Posterior vena cava (tissue), 2 donors: ENCODE data around the gene PHC1. TPM values are rescaled to one million over a fixed set of nuclear protein-coding genes. Genes with fewer than 3 reads are reported as not detected.
"Not testable (repeated sequence)": the region's sequence is repeated elsewhere in the genome, so short reads cannot be mapped to it uniquely, and the experiment has no call there.

Source experiments
- DNase-seq: peaks from one replicate; pipeline ENCODE4 v3.0.0-alpha.2; 2020; ENCODE audit warnings: low spot score
- intact Hi-C, 2 donors: fragments of 100-400 bp; cut with DNase I; formaldehyde crosslinking; loops; one replicate each; pipeline versions ENCODE4 v1.14.1 to v1.14.2; 2022 to 2023
- long read RNA-seq, 2 donors: library from polyadenylated mRNA; unstranded; transcript quantifications; one replicate each; pipeline ENCODE4 v2.0.0, GENCODE V29; 2020 to 2021
- total RNA-seq, 2 donors: library from RNA; stranded (reverse); fragmentation: NEBNext Ultra II Directional; extraction: Animal tissue kit (Norgen Biotek cat#: 25700); gene quantifications; one replicate each; pipeline ENCODE4 v1.2.1, GENCODE V29; 2021
- donor health status: DM: yes; HTN: yes; CAD: no.
- donor health status: DM: yes; HTN: yes; CAD: no.

Gene PHC1
- total RNA-seq: 10 to 100 TPM; 31.1 to 36.6 TPM
- long read RNA-seq, donor 1, partial matches to known transcripts: 3 of 7 reads
- long read RNA-seq, donor 1, other reads (novel, unspliced or antisense): 2 of 7 reads
- long read RNA-seq, donor 2, partial matches to known transcripts: 6 of 7 reads
- long read RNA-seq, donor 2, other reads (novel, unspliced or antisense): 1 of 7 reads

DNA sequence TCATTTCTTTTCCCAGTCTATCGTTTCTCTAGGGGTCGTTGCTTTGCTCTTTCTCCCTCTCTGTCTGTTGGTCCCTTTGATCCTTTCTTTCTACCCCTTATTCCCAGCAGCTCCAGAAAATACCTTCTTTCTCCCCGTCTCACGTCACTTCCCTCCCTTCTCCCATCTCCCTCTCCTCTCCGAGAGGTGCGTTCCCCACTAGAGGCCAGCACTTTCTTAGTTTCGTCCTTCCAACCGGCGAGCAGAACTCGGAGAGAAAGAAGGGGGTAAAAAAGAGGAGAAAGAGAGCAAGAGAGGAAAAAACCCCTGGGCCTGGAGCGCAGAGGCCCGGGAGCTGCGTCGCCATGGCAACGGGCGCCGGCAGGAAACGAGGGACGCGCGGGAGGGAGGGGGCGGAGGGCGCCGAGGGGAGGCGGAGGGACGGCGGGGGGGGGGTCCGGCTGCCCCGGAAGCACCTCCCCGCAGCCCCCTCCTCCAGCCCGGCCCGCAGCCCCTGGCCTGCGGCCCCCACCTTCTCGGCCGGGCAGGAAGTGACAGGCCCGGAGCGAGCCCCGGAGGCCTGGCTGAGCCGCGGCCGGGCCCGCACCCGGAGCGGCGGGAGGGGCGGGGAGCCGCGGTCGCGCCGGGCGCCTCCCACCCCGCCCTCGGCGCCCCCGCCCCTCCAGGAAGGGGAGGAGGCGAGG lies at the start of gene PHC1:
PHC1 (plus strand) TSS at position 477 of the 683 bp plus-strand sequence. CDS start 3,169 bp downstream, outside the sequence.
- intact Hi-C loops: not testable (repeated sequence)
- DNase-seq: peak; percentile 92

DNA sequence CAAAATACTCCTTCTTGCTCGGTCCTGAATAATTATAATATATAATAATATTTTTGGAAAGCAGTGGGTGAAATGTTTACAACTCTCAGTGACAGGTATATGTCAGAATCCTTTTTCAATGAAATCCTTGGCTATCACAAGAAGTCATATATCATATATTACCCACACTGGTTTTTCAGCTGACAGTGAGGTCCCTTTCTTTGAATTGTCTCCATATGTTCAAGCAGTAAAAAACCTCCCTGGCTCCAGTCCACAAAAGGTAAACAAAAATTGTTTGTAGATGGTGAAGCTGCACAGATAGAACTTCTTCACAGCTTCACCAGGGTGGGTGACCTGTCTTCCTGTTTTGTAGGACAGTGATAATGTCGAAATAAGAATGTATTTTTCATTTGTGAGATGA lies 47.9 kb upstream of the PHC1 start:
- no peak for DNase-seq
- intact Hi-C loops: no loop called here

DNA sequence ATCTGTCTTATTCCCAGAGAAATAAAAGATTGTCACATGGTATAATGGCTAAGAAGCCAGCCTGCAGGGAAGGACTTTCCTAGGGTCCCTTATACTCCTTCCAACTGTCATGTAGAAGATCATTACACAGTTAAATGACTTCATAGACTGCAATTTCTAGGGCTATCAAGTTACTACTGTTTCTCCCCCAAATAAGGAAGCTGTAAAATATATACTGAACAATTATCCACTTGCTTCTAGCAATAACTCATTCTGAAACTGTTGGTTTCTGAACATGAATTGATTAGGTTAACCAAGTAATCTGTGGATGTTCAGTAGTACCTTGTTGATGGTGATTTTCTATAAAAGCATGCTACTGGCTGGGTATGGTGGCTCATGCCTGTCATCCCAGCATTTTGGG lies 47.3 kb upstream of the PHC1 start:
- DNase-seq: no peak
- intact Hi-C loops: no loop called here

DNA sequence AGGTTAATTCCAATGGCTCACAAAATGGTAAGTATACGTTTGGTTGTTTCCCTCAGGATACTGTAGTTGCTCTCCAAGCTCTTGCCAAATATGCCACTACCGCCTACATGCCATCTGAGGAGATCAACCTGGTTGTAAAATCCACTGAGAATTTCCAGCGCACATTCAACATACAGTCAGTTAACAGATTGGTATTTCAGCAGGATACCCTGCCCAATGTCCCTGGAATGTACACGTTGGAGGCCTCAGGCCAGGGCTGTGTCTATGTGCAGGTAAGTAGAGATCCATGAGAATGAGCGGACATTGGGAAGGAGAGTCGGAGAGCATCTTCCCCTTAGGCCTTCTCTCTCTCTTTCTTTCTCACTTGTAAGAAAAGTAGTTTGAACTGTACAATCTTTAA lies 46.5 kb upstream of the PHC1 start:
- intact Hi-C loops: no loop called here
- DNase-seq: no peak

DNA sequence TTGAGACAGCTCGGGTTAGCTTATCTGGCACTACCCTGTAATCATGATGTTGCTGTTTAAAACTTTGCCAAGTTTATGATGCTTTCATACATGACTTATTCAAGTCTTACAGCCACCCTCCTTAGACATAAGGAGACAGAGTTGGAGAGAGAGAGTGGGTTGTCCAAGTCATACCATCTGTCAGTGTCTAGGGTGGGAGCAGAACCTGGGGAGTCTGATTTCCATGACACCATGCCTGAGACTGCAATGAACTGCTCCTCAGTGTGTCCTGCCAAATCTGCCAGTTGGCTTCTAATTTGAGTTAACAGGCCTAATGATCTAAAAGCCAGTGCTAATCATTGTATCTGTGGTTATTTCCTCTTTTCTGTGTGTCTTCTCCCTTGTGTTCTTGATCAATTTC lies 43.7 kb upstream of the PHC1 start:
- intact Hi-C loops: no loop called here
- no peak for DNase-seq

DNA sequence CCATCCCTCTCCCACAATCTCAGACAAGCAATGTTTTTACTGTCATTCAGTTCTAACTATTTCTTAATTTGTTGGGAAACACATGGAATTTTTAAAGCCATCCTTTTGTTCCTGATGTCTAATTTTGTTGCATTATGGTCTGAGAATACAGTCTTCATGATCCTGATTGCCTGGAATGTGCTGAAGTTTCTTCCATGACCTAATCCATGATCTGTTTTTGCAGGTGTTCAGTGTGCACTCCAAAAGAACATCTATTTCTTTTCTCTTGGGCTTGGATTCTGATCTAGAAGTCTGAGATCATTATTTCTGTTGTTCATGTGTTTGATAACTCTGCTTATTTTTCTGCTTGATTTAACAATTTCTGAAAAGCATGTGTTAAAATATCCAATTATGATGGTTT lies 43.2 kb upstream of the PHC1 start:
- intact Hi-C loops: no loop called here

DNA sequence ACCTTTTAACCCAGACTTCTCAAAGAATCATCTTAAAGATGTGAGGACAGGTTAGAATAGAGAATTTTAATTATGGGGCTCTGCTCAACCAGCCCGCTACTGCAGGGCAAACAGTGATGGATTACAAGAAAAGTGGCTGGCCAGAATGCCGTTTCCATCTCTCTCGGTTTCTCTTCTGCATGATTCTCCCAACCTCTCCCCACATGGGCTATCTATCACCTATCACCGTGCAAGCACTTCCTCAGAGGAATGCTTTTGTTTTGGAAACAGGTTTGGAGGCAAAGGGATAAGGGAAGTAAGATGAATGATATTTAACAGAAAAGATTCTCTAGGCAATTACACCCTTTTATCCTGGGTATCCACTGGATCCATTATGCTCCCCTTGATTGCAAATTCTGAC lies 37.4 kb upstream of the PHC1 start:
- no peak for DNase-seq
- intact Hi-C loops: no loop called here

More for the DNA sequence above, 43.2 kb upstream of the PHC1 start:
- DNase-seq: no peak

DNA sequence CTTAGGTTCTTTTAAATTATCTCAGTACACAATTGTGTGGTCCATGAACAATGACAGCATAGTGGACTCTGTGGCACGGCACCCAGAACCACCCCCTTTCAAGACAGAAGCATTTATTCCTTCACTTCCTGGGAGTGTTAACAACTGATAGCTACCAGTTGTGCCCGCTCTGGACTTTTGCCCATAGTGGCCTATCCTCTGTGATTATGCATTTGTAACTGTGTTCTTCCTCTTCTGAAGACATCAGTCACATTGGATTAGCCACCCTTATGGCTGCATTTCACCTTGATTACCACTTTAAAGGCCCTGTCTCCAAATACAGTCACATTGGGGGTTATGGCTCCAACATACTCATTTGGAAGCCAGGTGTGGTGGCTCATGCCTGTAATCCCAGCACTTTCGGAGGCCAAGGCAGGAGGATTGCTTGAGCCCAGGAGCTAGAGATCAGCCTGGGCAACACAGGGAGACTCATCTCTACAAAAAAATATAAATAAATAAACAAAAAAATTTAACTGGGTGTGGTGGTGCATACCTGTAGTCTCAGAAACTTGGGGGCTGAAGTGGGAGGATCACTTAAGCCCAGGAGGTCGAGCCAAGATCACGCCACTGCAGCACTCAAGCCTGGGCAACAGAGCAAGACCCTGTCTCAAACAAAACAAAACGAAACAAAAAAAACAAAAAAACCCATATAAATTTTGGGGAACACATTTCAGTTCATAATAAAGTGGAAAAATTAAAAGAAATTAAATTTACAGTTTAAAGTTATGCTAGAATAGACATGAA lies 27.6 kb upstream of the PHC1 start:
- intact Hi-C loops: no loop called here
- no peak for DNase-seq

DNA sequence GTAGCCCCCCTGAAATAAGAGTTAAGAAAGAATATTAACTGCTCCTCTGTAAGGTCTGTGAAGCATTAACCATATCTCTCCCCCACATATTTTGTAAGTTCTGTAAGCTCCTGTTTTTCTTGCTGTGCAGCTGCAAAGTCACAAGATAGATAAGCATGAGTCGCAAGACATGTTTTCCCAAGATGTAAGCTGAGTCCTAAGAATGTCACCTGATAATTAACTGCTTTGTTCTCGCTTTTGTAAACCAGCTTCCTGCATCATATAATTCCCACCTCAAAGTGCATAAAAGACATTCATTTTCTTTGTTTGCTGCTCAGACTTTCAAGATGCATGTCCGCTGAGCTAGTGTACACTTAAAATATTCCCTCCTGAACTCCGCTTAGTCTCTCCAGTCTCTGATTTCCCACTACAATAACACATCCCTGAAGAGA lies 27.0 kb upstream of the PHC1 start:
- DNase-seq: no peak
- intact Hi-C loops: no loop called here

DNA sequence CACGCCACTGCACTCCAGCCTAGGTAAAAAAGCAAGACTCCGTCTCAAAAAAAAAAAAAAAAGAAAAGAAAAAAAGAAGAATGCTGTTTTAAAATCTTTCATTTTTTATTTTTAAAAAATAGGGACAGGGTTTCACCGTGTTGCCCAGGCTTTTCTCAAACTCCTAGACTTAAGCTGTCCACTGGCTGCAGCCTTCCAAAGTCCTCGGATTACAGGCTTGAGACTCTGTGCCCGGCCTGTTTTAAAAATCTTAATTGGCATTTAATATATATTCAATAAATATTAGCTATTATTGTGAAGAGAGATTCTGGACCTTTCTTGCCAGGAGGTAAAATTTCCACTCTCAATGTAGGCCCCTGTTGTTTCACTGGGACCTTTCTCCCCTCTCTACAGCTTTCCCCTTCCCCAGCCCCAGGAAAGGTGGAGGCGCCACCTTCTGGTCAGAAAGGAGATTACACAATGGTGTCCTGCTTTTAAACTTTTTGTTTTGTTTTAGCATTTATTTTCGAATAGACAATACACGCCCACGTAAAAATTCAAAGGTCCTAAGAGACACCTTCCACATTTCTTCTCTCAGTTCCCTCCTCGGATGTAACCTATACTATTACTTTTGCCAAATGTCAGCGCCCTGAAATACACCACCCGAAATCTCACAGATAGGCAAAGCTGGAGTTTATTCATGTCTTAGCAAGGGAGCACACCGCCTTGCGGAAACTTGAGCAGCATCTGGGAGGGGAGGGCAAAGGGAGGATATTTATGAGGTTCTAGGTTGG lies 23.8 kb upstream of the PHC1 start:
- intact Hi-C loops: no loop called here
- DNase-seq: no peak

DNA sequence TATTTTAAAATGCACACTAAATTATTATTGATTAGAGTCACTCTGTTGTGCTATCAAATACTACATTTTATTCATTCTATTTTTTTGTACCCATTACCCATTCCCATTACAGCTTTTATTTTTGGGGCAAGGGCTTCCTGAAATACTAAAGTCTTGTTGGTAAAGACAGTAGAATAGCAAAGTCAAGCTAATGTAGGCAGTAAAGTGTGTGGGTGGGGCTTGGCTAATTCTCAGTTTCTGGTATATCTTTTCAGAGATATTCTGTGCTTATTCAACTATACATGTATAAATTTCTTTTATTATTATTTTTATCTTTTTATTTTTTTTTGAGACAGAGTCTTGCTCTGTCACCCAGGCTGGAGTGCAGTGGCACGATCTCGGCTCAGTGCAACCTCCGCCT lies 22.3 kb upstream of the PHC1 start:
- DNase-seq: no peak
- intact Hi-C loops: no loop called here

DNA sequence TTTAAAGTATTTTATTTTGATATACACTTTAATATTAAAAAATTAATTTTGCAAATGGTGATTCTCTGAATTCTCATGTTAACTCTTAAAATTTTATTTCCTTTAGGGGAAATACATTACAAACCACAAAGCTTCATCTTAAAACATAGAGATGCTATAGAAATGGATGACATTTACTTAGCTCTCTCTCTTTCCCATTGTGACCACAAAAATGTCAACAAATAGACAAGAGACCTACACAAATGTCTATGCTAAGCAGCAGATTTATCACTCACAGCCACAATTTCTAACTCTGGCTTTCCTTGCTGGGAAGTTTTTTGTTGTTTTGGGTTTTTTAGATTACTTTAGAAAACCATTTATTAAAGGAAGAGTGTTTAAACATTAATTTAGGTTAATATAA lies 19.9 kb upstream of the PHC1 start:
- intact Hi-C loops: no loop called here
- DNase-seq: no peak

DNA sequence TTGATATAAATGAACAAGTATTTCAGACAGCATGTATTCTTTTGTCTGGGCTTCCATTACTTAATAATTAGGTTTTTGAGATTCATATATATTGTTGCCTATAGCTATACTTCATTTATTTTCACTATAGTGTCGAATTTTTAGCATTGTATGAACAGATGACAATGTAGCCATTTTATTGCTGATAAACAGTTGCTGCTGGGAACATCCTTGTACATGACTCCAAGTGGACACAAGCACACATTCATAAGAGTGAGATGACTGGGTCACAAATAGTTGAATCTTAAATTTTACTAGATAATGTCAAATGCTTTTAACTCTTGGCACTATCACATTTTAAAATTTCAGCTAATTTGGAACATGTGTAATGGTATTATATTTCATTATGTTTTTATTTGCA lies 19.3 kb upstream of the PHC1 start:
- intact Hi-C loops: no loop called here
- DNase-seq: no peak

DNA sequence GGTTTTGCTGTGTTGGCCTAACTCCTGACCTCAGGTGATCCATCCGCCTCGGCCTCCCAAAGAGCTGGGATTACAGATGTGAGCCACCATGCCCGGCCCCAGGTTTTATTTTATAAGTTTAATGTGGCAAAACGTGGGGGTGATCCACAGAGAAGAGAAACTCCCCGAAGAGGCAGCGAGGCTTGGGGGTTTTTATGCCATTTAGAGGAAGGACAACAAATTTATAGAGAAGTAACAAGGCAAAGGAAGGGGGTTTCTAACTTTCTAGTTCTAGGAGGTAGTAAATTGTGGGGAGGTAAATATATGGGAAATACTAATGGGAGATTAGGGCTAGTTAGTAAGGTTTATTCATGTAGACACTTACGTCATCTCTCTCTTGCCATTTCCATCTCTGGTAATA lies 17.2 kb upstream of the PHC1 start:
- intact Hi-C loops: no loop called here
- DNase-seq: no peak

DNA sequence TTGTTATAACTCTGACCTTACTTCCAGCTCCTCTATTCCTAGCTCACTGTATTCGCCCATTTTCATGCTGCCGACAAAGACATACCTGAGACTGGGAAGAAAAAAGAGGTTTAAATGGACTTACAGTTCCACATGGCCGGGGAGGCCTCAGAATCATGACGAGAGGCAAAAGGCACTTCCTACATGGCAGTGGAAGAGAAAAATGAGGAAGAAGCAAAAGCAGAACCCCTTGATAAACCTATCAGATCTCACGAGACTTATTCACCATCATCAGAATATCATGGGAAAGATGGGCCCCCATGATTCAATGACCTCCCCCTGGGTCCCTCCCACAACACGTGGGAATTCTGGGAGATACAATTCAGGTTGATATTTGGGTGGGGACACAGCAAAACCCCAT lies 14.5 kb upstream of the PHC1 start:
- intact Hi-C loops: no loop called here
- DNase-seq: no peak

DNA sequence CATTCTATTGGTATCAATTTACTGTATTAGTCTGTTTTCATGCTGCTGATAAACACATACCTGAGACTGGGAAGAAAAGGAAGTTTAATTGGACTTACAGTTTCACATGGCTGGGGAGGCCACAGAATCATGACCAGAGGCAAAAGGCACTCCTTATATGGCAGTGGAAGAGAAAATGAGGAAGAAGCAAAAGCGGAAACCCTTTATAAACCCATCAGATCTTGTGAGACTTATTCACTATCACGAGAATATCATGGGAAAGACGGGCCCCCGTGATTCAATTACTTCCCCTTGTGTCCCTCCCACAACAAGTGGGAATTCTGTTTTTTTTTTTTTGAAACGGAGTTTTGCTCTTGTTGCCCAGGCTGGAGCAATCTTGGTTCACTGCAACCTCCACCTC lies 11.6 kb upstream of the PHC1 start:
- DNase-seq, intact Hi-C loops: not testable (repeated sequence)

DNA sequence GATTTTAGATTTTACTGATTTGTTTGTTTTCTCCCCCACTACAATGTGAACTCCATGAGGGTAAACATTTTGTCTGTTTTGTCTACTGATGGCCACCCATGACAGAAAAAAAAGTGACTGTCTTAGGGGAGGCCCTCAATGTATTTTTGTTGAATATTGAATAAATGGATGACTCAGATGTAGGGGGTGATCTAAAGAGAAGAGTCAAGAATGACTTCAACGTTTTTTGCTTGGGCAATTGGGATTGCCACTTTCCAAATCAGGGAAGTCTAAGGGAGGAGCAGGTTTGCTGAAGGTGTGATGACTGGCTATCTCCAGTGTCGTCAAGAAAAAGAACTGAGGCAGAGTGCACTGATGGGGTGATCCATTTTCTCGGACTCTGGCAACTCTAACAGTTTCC lies 10.7 kb upstream of the PHC1 start:
- intact Hi-C loops: no loop called here
- no peak for DNase-seq

DNA sequence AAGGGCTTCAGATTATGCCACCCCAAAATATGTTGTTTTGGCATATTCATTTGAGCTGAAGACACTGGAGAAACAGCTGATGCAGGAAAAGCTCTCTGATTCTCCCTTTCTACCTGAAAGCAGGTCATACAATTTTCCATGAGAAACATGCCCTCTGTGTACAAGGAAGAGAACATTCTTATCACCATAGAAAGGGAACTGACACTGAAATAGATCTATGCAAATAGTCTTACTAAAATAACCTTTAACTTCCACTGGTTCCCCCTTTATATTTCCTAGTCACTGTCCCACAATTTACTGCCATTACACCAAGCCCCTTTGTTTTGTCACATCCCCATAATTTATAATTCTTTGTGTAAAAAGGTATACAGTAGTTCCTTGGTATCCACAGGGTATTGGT lies 9.6 kb upstream of the PHC1 start:
- DNase-seq: no peak
- intact Hi-C loops: no loop called here

DNA sequence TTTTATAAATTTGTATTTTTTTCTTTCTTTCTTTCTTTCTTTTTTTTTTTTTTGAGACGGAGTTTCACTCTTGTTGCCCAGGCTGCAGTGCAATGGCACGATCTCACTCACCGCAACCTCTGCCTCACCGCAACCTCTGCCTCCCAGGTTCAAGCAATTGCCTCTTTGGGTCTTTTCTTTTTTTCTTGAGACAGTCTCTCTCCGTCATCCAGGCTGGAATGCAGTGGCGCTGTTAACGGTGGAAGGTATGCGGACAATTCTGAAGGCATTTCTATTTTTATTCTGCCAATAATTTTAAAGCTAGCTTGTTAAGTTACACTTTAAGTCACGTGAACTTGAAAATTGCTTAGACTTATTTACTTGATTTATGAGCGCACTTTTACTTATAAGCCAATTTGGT lies 8.8 kb upstream of the PHC1 start:
- DNase-seq: no peak
- intact Hi-C loops: no loop called here
